NT2/D1 (cell line): ENCODE results near the gene GMEB2.
"Not testable (repeated sequence)": the region's sequence is repeated elsewhere in the genome, so short reads cannot be mapped to it uniquely, and the experiment has no call there.

Experiments
- DNase-seq: peaks from one replicate; pipeline ENCODE4 v3.0.0-alpha.2; 2011; ENCODE audit warnings: low read depth, low spot score
- H3K27me3 ChIP-seq: 2 replicates; pipeline ENCODE4 v1.6.0; 2011; ENCODE audit warnings: mild to moderate bottlenecking; ENCODE audit not compliant: insufficient read length, insufficient read depth
- H3K36me3 ChIP-seq: 2 replicates; pipeline ENCODE4 v1.6.1; 2011; ENCODE audit warnings: mild to moderate bottlenecking, low read length, mixed read lengths; ENCODE audit not compliant: insufficient read depth, insufficient read length
- H3K4me1 ChIP-seq: 2 replicates; pipeline ENCODE4 v1.5.1; 2011; ENCODE audit not compliant: insufficient read depth, insufficient read length
- H3K4me3 ChIP-seq: 2 replicates; pipeline ENCODE4 v1.5.1; 2011; ENCODE audit warnings: low read depth; ENCODE audit not compliant: insufficient read length
- H3K9ac ChIP-seq: 2 replicates; pipeline ENCODE4 v1.6.0; 2011; ENCODE audit warnings: low read depth; ENCODE audit not compliant: insufficient read length
- H3K9me3 ChIP-seq: 2 replicates; pipeline ENCODE4 v1.5.1; 2011; ENCODE audit warnings: mild to moderate bottlenecking, low read length; ENCODE audit not compliant: insufficient read depth
- SUZ12 ChIP-seq: IDR thresholded peaks from 2 replicates; pipeline ENCODE4 v1.6.1; 2011; ENCODE audit not compliant: insufficient read length, insufficient read depth; ENCODE audit errors: extremely low read depth
- YY1 ChIP-seq: IDR thresholded peaks from 2 replicates; pipeline ENCODE4 v1.6.1; 2011; ENCODE audit not compliant: insufficient read length, insufficient read depth
- ZNF274 ChIP-seq: IDR thresholded peaks from 2 replicates; pipeline ENCODE4 v1.6.1; 2011; ENCODE audit warnings: mild to moderate bottlenecking, low read depth, low read length

Gene GMEB2

DNA sequence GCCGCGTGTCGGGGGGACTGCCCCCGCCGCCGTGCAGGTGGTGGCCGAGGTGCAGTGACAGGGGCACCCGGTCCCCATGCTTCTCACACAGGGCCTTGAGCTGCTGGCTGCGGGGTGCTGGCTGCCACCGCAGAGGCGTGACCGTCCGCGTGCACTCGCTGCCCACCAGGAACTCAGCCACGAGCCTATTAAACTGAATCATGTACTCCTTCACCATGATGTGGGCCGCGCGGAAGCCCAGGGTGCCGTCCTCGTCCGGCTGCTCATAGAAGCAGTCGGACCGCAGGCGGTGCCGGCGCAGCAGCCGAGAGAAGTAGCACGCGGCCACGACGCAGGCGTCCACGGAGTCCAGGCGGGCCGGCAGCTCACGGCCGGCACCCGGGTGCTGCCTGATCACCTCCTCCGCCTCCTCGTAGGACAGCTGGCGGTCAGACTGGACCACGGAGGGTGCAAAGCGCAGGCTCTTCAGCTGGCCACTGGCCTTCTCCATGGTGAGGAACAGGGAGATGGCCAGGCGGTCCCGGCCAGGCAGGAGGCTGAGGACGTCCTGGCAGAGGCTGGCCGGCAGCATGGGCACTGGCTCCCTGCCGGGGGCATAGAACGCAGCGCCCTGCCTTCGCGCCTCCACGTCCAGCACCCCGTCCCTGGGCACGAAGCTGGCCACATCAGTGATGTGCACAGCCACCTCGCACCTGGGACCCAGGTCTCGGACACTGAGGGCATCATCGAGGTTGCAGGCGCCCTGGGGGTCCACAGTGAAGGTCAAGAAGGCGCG is 62.7 kb downstream of the GMEB2 start:
- Histone ChIP-seq H3K27me3 (no peaks in the 10 kb centered on the region), H3K4me3 (no peak overlapping the region), H3K4me1 (no peaks in the 10 kb centered on the region), H3K36me3 (peaks cover 97% of the 10 kb centered on the region), H3K9ac (no peak overlapping the region), H3K9me3 (peaks cover 3% of the 10 kb centered on the region; the same call in 1 of the 2 replicates)
- TF ChIP-seq ZNF274 (no peak), SUZ12 (no peak), YY1 (no peak)
- DNase-seq = no peak

DNA sequence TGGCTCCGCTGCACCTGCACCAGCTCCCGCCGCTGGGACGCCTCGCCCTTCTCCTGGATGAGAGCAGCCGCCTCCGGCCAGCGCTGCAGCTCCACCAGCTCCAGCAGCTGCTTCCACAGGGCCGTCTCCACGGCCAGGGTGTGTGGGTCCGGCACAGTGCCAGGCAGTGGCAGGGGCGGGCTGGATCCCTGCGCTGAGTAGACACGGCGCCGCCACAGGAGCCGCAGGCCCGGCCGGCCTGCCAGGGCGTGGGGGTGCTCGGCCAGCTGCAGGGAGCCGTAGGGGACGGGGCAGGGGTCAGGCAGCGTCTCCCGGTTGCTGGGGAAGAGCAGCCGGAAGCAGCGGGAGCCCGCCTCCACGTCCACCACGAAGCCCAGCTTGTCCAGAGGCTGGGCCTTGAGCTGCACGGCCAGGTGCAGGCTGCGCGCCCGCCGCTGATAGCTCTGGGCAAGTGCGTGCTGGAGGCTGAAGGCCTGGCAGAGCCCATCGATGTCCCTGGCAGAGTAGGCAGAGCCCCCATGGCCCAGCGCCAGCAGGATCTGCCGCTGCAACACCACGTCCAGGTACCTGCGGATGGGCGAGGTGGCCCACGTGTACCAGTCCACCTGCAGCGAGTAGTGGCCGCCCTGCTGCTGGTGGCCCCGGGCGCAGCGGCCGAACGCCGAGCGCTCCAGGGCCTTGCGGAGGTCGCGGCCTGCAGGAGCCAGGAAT is 63.5 kb downstream of the GMEB2 start:
- H3K4me1 ChIP-seq = no peaks in the 10 kb centered on the region
- TF ChIP-seq YY1 (no peak), SUZ12 (no peak), ZNF274 (no peak)
- H3K36me3 ChIP-seq = peaks cover 96% of the 10 kb centered on the region
- no peaks in the 10 kb centered on the region for H3K27me3 ChIP-seq
- H3K9ac ChIP-seq = no peak overlapping the region
- no peak overlapping the region for H3K4me3 ChIP-seq
- H3K9me3 ChIP-seq = peaks cover 3% of the 10 kb centered on the region; the same call in 1 of the 2 replicates
- DNase-seq = no peak

- Histone ChIP-seq H3K36me3 (peaks cover 88% of the 10 kb centered on the region), H3K27me3 (no peaks in the 10 kb centered on the region), H3K4me3 (no peak overlapping the region), H3K9me3 (peaks cover 3% of the 10 kb centered on the region; the same call in 1 of the 2 replicates), H3K4me1 (no peaks in the 10 kb centered on the region), H3K9ac (no peak overlapping the region)
- TF ChIP-seq ZNF274 (no peak), SUZ12 (no peak), YY1 (no peak)
- no peak for DNase-seq
Observed at GRCh38 chr20:63562461-63563224, 64.3 kb downstream of the GMEB2 start.

DNA sequence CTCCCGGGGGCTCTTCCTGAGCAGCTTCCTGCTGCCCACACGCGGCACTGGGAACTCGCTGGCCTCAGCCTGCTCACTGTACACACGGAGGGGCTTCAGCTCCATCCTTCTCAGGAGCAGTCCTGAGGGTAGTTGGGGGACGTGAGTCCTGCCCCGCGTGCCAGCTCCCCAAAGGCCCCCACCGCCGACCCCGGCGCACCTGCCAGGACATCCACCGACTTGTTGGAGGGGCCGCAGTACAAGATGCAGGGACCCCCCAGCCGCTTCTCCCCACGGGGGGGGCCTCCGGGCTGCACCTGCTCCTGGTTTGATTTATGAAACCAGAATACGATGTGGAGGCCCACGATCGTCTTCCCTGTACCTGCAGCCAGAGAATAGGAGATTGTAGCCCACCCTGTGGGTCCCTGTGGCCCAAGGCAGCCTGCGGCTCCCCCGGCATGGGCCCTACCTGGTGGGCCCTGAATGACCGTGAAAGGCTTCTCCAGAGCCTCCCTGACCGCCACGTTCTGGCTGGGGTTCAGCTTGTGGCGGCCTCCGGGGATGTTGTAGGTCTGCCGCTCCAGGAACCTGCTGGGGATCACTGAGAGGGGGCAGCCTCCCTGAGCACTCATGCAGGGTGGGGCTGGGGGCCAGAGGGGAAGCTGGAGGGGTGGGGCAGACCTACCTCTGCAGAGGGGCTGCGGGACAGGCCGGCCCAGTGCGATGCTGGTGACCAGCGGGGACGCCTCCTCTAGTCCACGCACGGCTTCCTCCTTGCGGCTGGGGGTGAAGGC is 65.1 kb downstream of the GMEB2 start:
- TF ChIP-seq SUZ12 (no peak), ZNF274 (no peak), YY1 (no peak)
- no peaks in the 10 kb centered on the region for H3K27me3 ChIP-seq
- H3K4me1 ChIP-seq = peaks cover 5% of the 10 kb centered on the region
- H3K36me3 ChIP-seq = peaks cover 80% of the 10 kb centered on the region
- no peak overlapping the region for H3K9ac ChIP-seq
- DNase-seq = no peak
- peaks cover 3% of the 10 kb centered on the region; the same call in 1 of the 2 replicates for H3K9me3 ChIP-seq
- H3K4me3 ChIP-seq = no peak overlapping the region

GRCh38 chr20:63560856-63561609 is 65.9 kb downstream of the GMEB2 start:
- H3K4me3 ChIP-seq = no peak overlapping the region
- peaks cover 3% of the 10 kb centered on the region; the same call in 1 of the 2 replicates for H3K9me3 ChIP-seq
- TF ChIP-seq YY1 (no peak), SUZ12 (no peak), ZNF274 (no peak)
- no peaks in the 10 kb centered on the region for H3K27me3 ChIP-seq
- peaks cover 76% of the 10 kb centered on the region for H3K36me3 ChIP-seq
- no peak for DNase-seq
- no peak overlapping the region for H3K9ac ChIP-seq
- peaks cover 9% of the 10 kb centered on the region for H3K4me1 ChIP-seq

GRCh38 chr20:63560333-63560805 is 66.5 kb downstream of the GMEB2 start:
- TF ChIP-seq ZNF274 (no peak), SUZ12 (no peak), YY1 (no peak)
- Histone ChIP-seq H3K27me3 (no peaks in the 10 kb centered on the region), H3K4me1 (peaks cover 15% of the 10 kb centered on the region), H3K4me3 (no peak overlapping the region), H3K36me3 (peaks cover 74% of the 10 kb centered on the region), H3K9ac (no peak overlapping the region), H3K9me3 (peaks cover 3% of the 10 kb centered on the region; the same call in 1 of the 2 replicates)
- no peak for DNase-seq

DNA sequence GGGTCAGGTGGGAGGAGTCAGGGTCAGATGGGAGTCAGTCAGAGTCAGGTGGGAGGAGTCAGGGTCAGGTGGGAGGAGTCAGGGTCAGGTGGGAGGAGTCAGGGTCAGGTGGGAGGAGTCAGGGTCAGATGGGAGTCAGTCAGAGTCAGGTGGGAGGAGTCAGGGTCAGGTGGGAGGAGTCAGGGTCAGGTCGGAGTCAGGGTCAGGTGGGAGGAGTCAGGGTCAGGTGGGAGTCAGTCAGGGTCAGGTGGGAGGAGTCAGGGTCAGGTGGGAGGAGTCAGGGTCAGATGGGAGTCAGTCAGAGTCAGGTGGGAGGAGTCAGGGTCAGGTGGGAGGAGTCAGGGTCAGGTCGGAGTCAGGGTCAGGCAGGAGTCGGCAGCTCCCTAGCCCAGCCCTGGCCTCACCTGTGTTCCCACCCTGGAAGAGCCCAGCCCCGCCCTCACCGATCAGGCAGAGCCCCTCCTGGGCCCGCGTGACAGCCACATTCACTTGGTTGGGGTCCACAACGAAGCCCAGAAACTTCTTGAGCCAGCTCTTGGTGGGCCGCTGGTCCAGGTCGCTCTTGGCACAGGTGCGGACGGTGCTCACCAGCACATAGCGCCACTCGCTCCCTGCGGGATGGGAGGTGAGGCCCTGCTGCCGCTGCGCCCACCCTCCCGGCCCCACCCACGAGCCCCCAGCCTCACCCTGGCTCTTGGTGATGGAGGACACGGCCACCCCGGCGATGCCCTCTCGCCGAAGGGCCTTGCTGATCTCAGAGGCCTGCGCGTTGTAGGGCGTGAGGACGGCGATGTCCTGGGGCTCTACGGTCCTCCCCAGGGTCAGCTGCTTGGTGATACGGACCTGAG is 67.2 kb downstream of the GMEB2 start:
- not testable (repeated sequence) for H3K4me3 ChIP-seq

More for the DNA sequence above, 67.2 kb downstream of the GMEB2 start:
- peaks cover 22% of the 10 kb centered on the region for H3K4me1 ChIP-seq
- not testable (repeated sequence) for DNase-seq, H3K27me3 ChIP-seq, H3K9me3 ChIP-seq, H3K9ac ChIP-seq
- peaks cover 67% of the 10 kb centered on the region for H3K36me3 ChIP-seq
